ENCODE results near the gene SMPDL3A. TPM values are rescaled to one million over a fixed set of nuclear protein-coding genes. Genes with fewer than 3 reads are reported as not detected.

SMPDL3A gene
- total RNA-seq, 1 experiment from 2014 or later: 1.8 TPM

- TF ChIP-seq SIN3A (IDR thresholded peaks at IDR 0.05; ENCODE audit: borderline replicate concordance, insufficient read depth, low read depth, low read length): no peak
- no peak for TF ChIP-seq TCF7L2 (IDR thresholded peaks at IDR 0.05; ENCODE audit: low read depth, low read length)
- no peak for TF ChIP-seq REST (IDR thresholded peaks at IDR 0.05; ENCODE audit: insufficient read depth in 1 of 2, low read depth in 2 of 2, low read length in 1 of 2)
- ChIA-PET POLR2A (no interaction called here), CTCF (no interaction called here)
- no peaks in the 10 kb centered on the region for H3K36me3 ChIP-seq (ENCODE audit: control insufficient read depth, insufficient read depth, low read length)
- ATAC-seq (no peak), DNase-seq (ENCODE audit: low read depth, low spot score) (no peak)
- no peaks in the 10 kb centered on the region for H3K27me3 ChIP-seq (ENCODE audit: control insufficient read depth, insufficient read depth, low read length)
- no TSS peak for BruUV-seq (replicated peaks)
- no peak overlapping the region for H3K27ac ChIP-seq (ENCODE audit: low read length)
- no peak overlapping the region for H3K4me3 ChIP-seq (ENCODE audit: low read depth in 2 of 2, low read length in 2 of 2)
- in situ Hi-C loops (cut with HindIII; ENCODE audit: low pct_unique_long_range_greater_than_20kb, low sequenced_read_pairs): no loop called here
- intact Hi-C loops (cut with micrococcal nuclease; ENCODE audit: unreplicated experiment): no loop called here
- H3K4me1 ChIP-seq (ENCODE audit: control insufficient read depth, insufficient read depth, low read length): no peaks in the 10 kb centered on the region
- no peaks in the 10 kb centered on the region for H3K9me3 ChIP-seq (ENCODE audit: control insufficient read depth, insufficient read depth, low read depth, low read length)
Measured at GRCh38 chr6:122808121-122808885, 19.2 kb downstream of the SMPDL3A start.

GRCh38 chr6:122809001-122809400 lies 19.9 kb downstream of the SMPDL3A start:
- no peak overlapping the region for H3K4me3 ChIP-seq (ENCODE audit: low read depth in 2 of 2, low read length in 2 of 2)
- H3K27me3 ChIP-seq (ENCODE audit: control insufficient read depth, insufficient read depth, low read length): no peaks in the 10 kb centered on the region
- BruUV-seq (replicated peaks): no TSS peak
- no peak for ATAC-seq
- no peaks in the 10 kb centered on the region for H3K9me3 ChIP-seq (ENCODE audit: control insufficient read depth, insufficient read depth, low read depth, low read length)
- no peak overlapping the region for H3K27ac ChIP-seq (ENCODE audit: low read length)
- no peaks in the 10 kb centered on the region for H3K36me3 ChIP-seq (ENCODE audit: control insufficient read depth, insufficient read depth, low read length)
- intact Hi-C loops (cut with micrococcal nuclease; ENCODE audit: unreplicated experiment): no loop called here
- no peaks in the 10 kb centered on the region for H3K4me1 ChIP-seq (ENCODE audit: control insufficient read depth, insufficient read depth, low read length)
- CTCF ChIA-PET: no interaction called here
- POLR2A ChIA-PET: no interaction called here
- in situ Hi-C loops (cut with HindIII; ENCODE audit: low pct_unique_long_range_greater_than_20kb, low sequenced_read_pairs): no loop called here
- DNase-seq (ENCODE audit: low read depth, low spot score): no peak
- no peak for TF ChIP-seq CTCF (IDR thresholded peaks at IDR 0.05)
- TF ChIP-seq TCF7L2 (IDR thresholded peaks at IDR 0.05; ENCODE audit: low read depth, low read length): no peak
- no peak for TF ChIP-seq REST (IDR thresholded peaks at IDR 0.05; ENCODE audit: insufficient read depth in 1 of 2, low read depth in 2 of 2, low read length in 1 of 2)
- TF ChIP-seq POLR2AphosphoS5 (IDR thresholded peaks at IDR 0.05; ENCODE audit: low read depth, low read length): no peak
- no peak for TF ChIP-seq SIN3A (IDR thresholded peaks at IDR 0.05; ENCODE audit: borderline replicate concordance, insufficient read depth, low read depth, low read length)

Measured in Panc1 (cell line).